HG02642 (cell line): Measurements from ENCODE around the gene PCDHGA7.
"Not testable (repeated sequence)": the region's sequence is repeated elsewhere in the genome, so short reads cannot be mapped to it uniquely, and the experiment has no call there.

Source experiments
- ATAC-seq: cut with Tn5 transposase; IDR thresholded peaks from one replicate; pipeline ENCODE4 v1.9.1; 2021; ENCODE audit warnings: mild to moderate bottlenecking; ENCODE audit not compliant: unreplicated experiment, poor library complexity

Gene PCDHGA7

DNA sequence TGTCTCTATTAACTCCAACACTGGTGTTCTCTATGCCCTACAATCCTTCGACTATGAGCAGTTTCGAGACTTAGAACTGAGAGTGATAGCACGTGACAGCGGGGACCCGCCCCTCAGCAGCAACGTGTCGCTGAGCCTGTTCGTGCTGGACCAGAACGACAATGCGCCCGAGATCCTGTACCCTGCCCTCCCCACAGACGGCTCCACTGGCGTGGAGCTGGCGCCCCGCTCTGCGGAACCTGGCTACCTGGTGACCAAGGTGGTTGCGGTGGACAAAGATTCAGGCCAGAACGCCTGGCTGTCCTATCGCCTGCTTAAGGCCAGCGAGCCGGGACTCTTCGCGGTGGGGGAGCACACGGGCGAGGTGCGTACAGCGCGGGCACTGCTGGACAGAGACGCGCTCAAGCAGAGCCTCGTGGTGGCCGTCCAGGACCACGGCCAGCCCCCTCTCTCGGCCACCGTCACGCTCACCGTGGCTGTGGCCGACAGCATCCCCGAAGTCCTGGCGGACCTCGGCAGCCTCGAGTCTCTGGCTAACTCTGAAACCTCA is 40.3 kb downstream of the PCDHGA7 start:
- no peak for ATAC-seq

GRCh38 chr5:141427783-141428426 is 45.4 kb downstream of the PCDHGA7 start:
- no peak for ATAC-seq

DNA sequence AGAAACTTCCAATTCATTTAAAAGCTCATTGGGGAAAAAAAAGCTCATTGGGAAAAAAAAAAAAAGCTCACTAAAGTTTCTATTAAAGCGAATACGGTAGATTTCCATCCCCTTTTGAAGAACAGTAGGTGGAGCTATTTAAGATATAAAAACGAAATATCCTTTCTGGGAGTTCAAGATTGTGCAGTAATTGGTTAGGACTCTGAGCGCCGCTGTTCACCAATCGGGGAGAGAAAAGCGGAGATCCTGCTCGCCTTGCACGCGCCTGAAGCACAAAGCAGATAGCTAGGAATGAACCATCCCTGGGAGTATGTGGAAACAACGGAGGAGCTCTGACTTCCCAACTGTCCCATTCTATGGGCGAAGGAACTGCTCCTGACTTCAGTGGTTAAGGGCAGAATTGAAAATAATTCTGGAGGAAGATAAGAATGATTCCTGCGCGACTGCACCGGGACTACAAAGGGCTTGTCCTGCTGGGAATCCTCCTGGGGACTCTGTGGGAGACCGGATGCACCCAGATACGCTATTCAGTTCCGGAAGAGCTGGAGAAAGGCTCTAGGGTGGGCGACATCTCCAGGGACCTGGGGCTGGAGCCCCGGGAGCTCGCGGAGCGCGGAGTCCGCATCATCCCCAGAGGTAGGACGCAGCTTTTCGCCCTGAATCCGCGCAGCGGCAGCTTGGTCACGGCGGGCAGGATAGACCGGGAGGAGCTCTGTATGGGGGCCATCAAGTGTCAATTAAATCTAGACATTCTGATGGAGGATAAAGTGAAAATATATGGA is 48.0 kb downstream of the PCDHGA7 start, which contains the start of gene PCDHGA12:
PCDHGA12 (plus strand) TSS at position 176 of the 782 bp plus-strand sequence; CDS start at position 429, 253 bp downstream.
- peak; percentile 83 for ATAC-seq

DNA sequence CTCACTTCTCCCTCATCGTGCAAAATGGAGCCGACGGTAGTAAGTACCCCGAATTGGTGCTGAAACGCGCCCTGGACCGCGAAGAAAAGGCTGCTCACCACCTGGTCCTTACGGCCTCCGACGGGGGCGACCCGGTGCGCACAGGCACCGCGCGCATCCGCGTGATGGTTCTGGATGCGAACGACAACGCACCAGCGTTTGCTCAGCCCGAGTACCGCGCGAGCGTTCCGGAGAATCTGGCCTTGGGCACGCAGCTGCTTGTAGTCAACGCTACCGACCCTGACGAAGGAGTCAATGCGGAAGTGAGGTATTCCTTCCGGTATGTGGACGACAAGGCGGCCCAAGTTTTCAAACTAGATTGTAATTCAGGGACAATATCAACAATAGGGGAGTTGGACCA is 48.7 kb downstream of the PCDHGA7 start:
- ATAC-seq, result no peak

GRCh38 chr5:141432308-141432707 is 49.8 kb downstream of the PCDHGA7 start:
- not testable (repeated sequence) for ATAC-seq

DNA sequence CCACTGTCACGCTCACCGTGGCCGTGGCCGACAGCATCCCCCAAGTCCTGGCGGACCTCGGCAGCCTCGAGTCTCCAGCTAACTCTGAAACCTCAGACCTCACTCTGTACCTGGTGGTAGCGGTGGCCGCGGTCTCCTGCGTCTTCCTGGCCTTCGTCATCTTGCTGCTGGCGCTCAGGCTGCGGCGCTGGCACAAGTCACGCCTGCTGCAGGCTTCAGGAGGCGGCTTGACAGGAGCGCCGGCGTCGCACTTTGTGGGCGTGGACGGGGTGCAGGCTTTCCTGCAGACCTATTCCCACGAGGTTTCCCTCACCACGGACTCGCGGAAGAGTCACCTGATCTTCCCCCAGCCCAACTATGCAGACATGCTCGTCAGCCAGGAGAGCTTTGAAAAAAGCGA is 50.2 kb downstream of the PCDHGA7 start:
- ATAC-seq, result not testable (repeated sequence)

GRCh38 chr5:141434006-141434405 is 51.5 kb downstream of the PCDHGA7 start:
- ATAC-seq, result no peak
